HEK293 (cell line): ENCODE measurements around the gene PUM2.

Experiments used
- GLI2 ChIP-seq: fragments of 450-650 bp; formaldehyde crosslinking; IDR thresholded peaks from 2 replicates; pipeline ENCODE4; 2017; ENCODE audit warnings: missing biosample characterization, missing genetic modification characterization, low read depth, borderline replicate concordance
- MEIS1 ChIP-seq: sonication (generic); formaldehyde crosslinking; IDR thresholded peaks from 2 replicates; pipeline ENCODE4 v1.8.1; 2022; ENCODE audit warnings: missing genetic modification reagents, mild to moderate bottlenecking, borderline replicate concordance
- RBAK ChIP-seq: fragments of 450-650 bp; formaldehyde crosslinking; IDR thresholded peaks from 2 replicates; pipeline ENCODE4 v1.5.1; 2016; ENCODE audit warnings: missing biosample characterization, missing genetic modification characterization
- ZBTB1 ChIP-seq: fragments of 450-650 bp; formaldehyde crosslinking; IDR thresholded peaks from 2 replicates; pipeline ENCODE4 v1.5.1; 2016; ENCODE audit warnings: missing biosample characterization, missing genetic modification characterization
- ZNF114 ChIP-seq: fragments of 450-650 bp; formaldehyde crosslinking; IDR thresholded peaks from 2 replicates; pipeline ENCODE4 v1.5.0; 2017; ENCODE audit warnings: missing biosample characterization, missing genetic modification characterization
- ZNF138 ChIP-seq: fragments of 450-650 bp; formaldehyde crosslinking; IDR thresholded peaks from 2 replicates; pipeline ENCODE4 v1.5.1; 2016; ENCODE audit warnings: missing biosample characterization, missing genetic modification characterization, borderline replicate concordance
- ZNF16 ChIP-seq: fragments of 450-650 bp; formaldehyde crosslinking; IDR thresholded peaks from 2 replicates; pipeline ENCODE4 v1.5.1; 2016; ENCODE audit warnings: low read depth, missing biosample characterization, missing genetic modification characterization
- ZNF169 ChIP-seq: fragments of 450-650 bp; formaldehyde crosslinking; IDR thresholded peaks from 2 replicates; pipeline ENCODE4 v1.5.1; 2016; ENCODE audit warnings: missing biosample characterization, missing genetic modification characterization
- ZNF184 ChIP-seq: fragments of 450-650 bp; IDR thresholded peaks from 2 replicates; pipeline ENCODE4 v1.5.1; 2018; ENCODE audit warnings: missing biosample characterization, mild to moderate bottlenecking, missing genetic modification characterization
- ZNF2 ChIP-seq: fragments of 450-650 bp; formaldehyde crosslinking; IDR thresholded peaks from 2 replicates; pipeline ENCODE4 v1.5.1; 2016; ENCODE audit warnings: missing biosample characterization, missing genetic modification characterization
- ZNF239 ChIP-seq: fragments of 450-650 bp; formaldehyde crosslinking; IDR thresholded peaks from 2 replicates; pipeline ENCODE4 v1.5.1; 2016; ENCODE audit warnings: missing biosample characterization, missing genetic modification characterization
- ZNF571 ChIP-seq: fragments of 450-650 bp; formaldehyde crosslinking; IDR thresholded peaks from 2 replicates; pipeline ENCODE4 v1.5.0; 2017; ENCODE audit warnings: missing biosample characterization, missing genetic modification characterization
- ZNF585B ChIP-seq: fragments of 450-650 bp; formaldehyde crosslinking; IDR thresholded peaks from 2 replicates; pipeline ENCODE4 v1.5.1; 2016; ENCODE audit warnings: missing biosample characterization, missing genetic modification characterization
- ZNF610 ChIP-seq: fragments of 450-650 bp; formaldehyde crosslinking; IDR thresholded peaks from 2 replicates; pipeline ENCODE4 v1.5.1; 2016; ENCODE audit warnings: missing biosample characterization, missing genetic modification characterization, borderline replicate concordance
- ZNF664 ChIP-seq: fragments of 450-650 bp; formaldehyde crosslinking; IDR thresholded peaks from 2 replicates; pipeline ENCODE4 v1.5.1; 2016; ENCODE audit warnings: missing biosample characterization, missing genetic modification characterization
- ZNF768 ChIP-seq: fragments of 450-650 bp; formaldehyde crosslinking; IDR thresholded peaks from 2 replicates; pipeline ENCODE4 v1.5.1; 2018; ENCODE audit warnings: missing biosample characterization, mild to moderate bottlenecking, missing genetic modification characterization
- ZNF777 ChIP-seq: fragments of 450-650 bp; formaldehyde crosslinking; IDR thresholded peaks from 2 replicates; pipeline ENCODE4 v1.5.1; 2017; ENCODE audit warnings: missing biosample characterization, missing genetic modification characterization, borderline replicate concordance
- ZSCAN16 ChIP-seq: fragments of 450-650 bp; formaldehyde crosslinking; IDR thresholded peaks from 2 replicates; pipeline ENCODE4 v1.5.1; 2016; ENCODE audit warnings: missing biosample characterization, missing genetic modification characterization
- TF ChIP-seq, protein P1 (sequence below): fragments of 450-650 bp; formaldehyde crosslinking; IDR thresholded peaks from 2 replicates; pipeline ENCODE4 v1.5.1; 2016; ENCODE audit warnings: missing biosample characterization, missing genetic modification characterization
- TF ChIP-seq, protein P2 (sequence below): fragments of 450-650 bp; formaldehyde crosslinking; IDR thresholded peaks from 2 replicates; pipeline ENCODE4 v1.5.1; 2016; ENCODE audit warnings: missing biosample characterization, missing genetic modification characterization
- TF ChIP-seq, protein P3 (sequence below): fragments of 450-650 bp; formaldehyde crosslinking; IDR thresholded peaks from 2 replicates; pipeline ENCODE4 v1.5.1; 2016; ENCODE audit warnings: missing biosample characterization, missing genetic modification characterization
- TF ChIP-seq, protein P4 (sequence below): fragments of 450-650 bp; formaldehyde crosslinking; IDR thresholded peaks from 2 replicates; pipeline ENCODE4 v1.5.1; 2016; ENCODE audit warnings: missing biosample characterization, missing genetic modification characterization
- TF ChIP-seq, protein P5 (sequence below): fragments of 450-650 bp; formaldehyde crosslinking; IDR thresholded peaks from 2 replicates; pipeline ENCODE4 v1.5.1; 2016; ENCODE audit warnings: missing biosample characterization, missing genetic modification characterization
- TF ChIP-seq, protein P6 (sequence below): fragments of 450-650 bp; formaldehyde crosslinking; IDR thresholded peaks from 2 replicates; pipeline ENCODE4 v1.5.1; 2016; ENCODE audit warnings: missing biosample characterization, missing genetic modification characterization
- TF ChIP-seq, protein P7 (sequence below): fragments of 450-650 bp; formaldehyde crosslinking; IDR thresholded peaks from 2 replicates; pipeline ENCODE4 v1.5.1; 2016; ENCODE audit warnings: missing biosample characterization, missing genetic modification characterization, low read depth
- TF ChIP-seq, protein P8 (sequence below): fragments of 450-650 bp; formaldehyde crosslinking; IDR thresholded peaks from 2 replicates; pipeline ENCODE4 v1.5.1; 2017; ENCODE audit warnings: missing biosample characterization, missing genetic modification characterization

Gene PUM2

DNA sequence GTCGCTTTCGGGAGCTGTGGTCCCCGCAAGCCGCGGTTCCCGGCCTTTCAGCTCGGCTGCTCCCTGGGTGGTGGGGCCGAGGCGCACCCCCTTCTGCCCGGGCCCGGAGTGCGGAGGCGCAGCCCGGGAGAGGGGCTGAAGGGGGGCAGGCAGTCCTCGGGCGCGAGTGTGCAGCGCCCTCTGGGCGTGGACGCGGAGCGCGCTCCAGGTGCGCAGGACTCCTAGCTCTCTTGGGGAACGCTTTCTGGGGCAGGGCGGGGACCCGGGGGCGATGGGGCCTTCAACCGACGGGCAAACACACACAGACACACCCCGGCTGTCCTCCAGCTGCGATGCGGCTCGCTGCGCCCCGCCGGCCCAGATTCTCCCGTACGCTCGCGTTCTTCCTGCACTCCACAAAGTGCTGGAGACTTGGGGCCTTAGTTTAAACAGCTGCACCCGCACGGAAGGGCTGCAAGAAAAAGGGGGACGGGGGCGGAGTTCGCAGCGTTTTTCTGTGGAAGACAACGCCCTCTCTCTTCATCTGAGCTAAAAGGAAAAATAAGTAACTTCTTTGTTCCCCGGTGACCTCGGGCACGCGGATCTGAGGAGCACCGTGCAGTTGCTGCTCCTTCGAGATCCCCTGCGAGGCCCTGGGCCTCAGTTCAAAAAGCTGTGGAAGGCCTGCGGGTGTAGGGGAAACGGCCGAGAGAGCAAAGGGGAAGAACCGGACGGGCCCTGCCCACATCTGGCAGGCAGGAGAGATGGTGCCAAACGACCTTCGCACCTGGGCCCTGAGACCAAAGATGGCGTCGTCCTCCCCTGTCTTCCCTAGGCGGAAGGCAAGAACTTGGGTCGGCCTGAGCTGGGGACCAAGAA is 125.1 kb downstream of the PUM2 start (continued):
- TF ChIP-seq ZNF184 (tag by site-specific recombination) (no peak), ZBTB1 (tag by site-specific recombination) (no peak), ZNF571 (tag by site-specific recombination) (no peak), ZNF585B (no peak), ZNF16 (tag by site-specific recombination) (no peak), ZNF664 (no peak), MEIS1 (CRISPR knock-in tag) (no peak), ZNF610 (tag by site-specific recombination) (no peak), ZNF2 (peak; percentile 40; the same call in 1 of the 2 replicates), ZNF114 (tag by site-specific recombination) (no peak), ZNF169 (tag by site-specific recombination) (no peak), ZNF138 (tag by site-specific recombination) (no peak), RBAK (tag by site-specific recombination) (no peak), ZNF239 (tag by site-specific recombination) (no peak), GLI2 (tag by site-specific recombination) (no peak), ZSCAN16 (tag by site-specific recombination) (no peak), ZNF768 (no peak), ZNF777 (tag by site-specific recombination) (no peak)
- TF ChIP-seq, protein P1, sequence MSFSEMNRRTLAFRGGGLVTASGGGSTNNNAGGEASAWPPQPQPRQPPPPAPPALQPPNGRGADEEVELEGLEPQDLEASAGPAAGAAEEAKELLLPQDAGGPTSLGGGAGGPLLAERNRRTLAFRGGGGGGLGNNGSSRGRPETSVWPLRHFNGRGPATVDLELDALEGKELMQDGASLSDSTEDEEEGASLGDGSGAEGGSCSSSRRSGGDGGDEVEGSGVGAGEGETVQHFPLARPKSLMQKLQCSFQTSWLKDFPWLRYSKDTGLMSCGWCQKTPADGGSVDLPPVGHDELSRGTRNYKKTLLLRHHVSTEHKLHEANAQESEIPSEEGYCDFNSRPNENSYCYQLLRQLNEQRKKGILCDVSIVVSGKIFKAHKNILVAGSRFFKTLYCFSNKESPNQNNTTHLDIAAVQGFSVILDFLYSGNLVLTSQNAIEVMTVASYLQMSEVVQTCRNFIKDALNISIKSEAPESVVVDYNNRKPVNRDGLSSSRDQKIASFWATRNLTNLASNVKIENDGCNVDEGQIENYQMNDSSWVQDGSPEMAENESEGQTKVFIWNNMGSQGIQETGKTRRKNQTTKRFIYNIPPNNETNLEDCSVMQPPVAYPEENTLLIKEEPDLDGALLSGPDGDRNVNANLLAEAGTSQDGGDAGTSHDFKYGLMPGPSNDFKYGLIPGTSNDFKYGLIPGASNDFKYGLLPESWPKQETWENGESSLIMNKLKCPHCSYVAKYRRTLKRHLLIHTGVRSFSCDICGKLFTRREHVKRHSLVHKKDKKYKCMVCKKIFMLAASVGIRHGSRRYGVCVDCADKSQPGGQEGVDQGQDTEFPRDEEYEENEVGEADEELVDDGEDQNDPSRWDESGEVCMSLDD, result peak; percentile 69; the same call in 1 of the 2 replicates
- TF ChIP-seq, protein P2, sequence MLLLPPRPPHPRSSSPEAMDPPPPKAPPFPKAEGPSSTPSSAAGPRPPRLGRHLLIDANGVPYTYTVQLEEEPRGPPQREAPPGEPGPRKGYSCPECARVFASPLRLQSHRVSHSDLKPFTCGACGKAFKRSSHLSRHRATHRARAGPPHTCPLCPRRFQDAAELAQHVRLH (tag by site-specific recombination), result no peak
- TF ChIP-seq, protein P3, sequence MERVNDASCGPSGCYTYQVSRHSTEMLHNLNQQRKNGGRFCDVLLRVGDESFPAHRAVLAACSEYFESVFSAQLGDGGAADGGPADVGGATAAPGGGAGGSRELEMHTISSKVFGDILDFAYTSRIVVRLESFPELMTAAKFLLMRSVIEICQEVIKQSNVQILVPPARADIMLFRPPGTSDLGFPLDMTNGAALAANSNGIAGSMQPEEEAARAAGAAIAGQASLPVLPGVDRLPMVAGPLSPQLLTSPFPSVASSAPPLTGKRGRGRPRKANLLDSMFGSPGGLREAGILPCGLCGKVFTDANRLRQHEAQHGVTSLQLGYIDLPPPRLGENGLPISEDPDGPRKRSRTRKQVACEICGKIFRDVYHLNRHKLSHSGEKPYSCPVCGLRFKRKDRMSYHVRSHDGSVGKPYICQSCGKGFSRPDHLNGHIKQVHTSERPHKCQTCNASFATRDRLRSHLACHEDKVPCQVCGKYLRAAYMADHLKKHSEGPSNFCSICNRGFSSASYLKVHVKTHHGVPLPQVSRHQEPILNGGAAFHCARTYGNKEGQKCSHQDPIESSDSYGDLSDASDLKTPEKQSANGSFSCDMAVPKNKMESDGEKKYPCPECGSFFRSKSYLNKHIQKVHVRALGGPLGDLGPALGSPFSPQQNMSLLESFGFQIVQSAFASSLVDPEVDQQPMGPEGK, result peak; percentile 94
- TF ChIP-seq, protein P4, sequence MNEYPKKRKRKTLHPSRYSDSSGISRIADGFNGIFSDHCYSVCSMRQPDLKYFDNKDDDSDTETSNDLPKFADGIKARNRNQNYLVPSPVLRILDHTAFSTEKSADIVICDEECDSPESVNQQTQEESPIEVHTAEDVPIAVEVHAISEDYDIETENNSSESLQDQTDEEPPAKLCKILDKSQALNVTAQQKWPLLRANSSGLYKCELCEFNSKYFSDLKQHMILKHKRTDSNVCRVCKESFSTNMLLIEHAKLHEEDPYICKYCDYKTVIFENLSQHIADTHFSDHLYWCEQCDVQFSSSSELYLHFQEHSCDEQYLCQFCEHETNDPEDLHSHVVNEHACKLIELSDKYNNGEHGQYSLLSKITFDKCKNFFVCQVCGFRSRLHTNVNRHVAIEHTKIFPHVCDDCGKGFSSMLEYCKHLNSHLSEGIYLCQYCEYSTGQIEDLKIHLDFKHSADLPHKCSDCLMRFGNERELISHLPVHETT, result no peak
- TF ChIP-seq, protein P5, sequence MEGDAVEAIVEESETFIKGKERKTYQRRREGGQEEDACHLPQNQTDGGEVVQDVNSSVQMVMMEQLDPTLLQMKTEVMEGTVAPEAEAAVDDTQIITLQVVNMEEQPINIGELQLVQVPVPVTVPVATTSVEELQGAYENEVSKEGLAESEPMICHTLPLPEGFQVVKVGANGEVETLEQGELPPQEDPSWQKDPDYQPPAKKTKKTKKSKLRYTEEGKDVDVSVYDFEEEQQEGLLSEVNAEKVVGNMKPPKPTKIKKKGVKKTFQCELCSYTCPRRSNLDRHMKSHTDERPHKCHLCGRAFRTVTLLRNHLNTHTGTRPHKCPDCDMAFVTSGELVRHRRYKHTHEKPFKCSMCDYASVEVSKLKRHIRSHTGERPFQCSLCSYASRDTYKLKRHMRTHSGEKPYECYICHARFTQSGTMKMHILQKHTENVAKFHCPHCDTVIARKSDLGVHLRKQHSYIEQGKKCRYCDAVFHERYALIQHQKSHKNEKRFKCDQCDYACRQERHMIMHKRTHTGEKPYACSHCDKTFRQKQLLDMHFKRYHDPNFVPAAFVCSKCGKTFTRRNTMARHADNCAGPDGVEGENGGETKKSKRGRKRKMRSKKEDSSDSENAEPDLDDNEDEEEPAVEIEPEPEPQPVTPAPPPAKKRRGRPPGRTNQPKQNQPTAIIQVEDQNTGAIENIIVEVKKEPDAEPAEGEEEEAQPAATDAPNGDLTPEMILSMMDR, result peak; percentile 95
- TF ChIP-seq, protein P6, sequence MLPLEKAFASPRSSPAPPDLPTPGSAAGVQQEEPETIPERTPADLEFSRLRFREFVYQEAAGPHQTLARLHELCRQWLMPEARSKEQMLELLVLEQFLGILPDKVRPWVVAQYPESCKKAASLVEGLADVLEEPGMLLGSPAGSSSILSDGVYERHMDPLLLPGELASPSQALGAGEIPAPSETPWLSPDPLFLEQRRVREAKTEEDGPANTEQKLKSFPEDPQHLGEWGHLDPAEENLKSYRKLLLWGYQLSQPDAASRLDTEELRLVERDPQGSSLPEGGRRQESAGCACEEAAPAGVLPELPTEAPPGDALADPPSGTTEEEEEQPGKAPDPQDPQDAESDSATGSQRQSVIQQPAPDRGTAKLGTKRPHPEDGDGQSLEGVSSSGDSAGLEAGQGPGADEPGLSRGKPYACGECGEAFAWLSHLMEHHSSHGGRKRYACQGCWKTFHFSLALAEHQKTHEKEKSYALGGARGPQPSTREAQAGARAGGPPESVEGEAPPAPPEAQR (tag by site-specific recombination), result no peak
- TF ChIP-seq, protein P7, sequence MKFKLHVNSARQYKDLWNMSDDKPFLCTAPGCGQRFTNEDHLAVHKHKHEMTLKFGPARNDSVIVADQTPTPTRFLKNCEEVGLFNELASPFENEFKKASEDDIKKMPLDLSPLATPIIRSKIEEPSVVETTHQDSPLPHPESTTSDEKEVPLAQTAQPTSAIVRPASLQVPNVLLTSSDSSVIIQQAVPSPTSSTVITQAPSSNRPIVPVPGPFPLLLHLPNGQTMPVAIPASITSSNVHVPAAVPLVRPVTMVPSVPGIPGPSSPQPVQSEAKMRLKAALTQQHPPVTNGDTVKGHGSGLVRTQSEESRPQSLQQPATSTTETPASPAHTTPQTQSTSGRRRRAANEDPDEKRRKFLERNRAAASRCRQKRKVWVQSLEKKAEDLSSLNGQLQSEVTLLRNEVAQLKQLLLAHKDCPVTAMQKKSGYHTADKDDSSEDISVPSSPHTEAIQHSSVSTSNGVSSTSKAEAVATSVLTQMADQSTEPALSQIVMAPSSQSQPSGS (tag by site-specific recombination), result no peak
- TF ChIP-seq, protein P8, sequence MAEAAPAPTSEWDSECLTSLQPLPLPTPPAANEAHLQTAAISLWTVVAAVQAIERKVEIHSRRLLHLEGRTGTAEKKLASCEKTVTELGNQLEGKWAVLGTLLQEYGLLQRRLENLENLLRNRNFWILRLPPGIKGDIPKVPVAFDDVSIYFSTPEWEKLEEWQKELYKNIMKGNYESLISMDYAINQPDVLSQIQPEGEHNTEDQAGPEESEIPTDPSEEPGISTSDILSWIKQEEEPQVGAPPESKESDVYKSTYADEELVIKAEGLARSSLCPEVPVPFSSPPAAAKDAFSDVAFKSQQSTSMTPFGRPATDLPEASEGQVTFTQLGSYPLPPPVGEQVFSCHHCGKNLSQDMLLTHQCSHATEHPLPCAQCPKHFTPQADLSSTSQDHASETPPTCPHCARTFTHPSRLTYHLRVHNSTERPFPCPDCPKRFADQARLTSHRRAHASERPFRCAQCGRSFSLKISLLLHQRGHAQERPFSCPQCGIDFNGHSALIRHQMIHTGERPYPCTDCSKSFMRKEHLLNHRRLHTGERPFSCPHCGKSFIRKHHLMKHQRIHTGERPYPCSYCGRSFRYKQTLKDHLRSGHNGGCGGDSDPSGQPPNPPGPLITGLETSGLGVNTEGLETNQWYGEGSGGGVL (tag by site-specific recombination), result peak; percentile 24; the same call in 1 of the 2 replicates
